HUDEP-2 (cell line): Measurements from ENCODE around the gene GRID2.
"Not testable (repeated sequence)": the region's sequence is repeated elsewhere in the genome, so short reads cannot be mapped to it uniquely, and the experiment has no call there.

Experiments used
- DNase-seq, 76 experiments: peaks; one replicate each; lab custom pipeline; 2025; ENCODE audit not compliant: unreplicated experiment in 76 of 76; lab: John Stamatoyannopoulos, UW

Gene GRID2

GRCh38 chr4:93605163-93605562 lies 1301.4 kb downstream of the GRID2 start:
- DNase-seq, result no peak

GRCh38 chr4:93617606-93618005 lies 1313.8 kb downstream of the GRID2 start:
- no peak for DNase-seq

DNA sequence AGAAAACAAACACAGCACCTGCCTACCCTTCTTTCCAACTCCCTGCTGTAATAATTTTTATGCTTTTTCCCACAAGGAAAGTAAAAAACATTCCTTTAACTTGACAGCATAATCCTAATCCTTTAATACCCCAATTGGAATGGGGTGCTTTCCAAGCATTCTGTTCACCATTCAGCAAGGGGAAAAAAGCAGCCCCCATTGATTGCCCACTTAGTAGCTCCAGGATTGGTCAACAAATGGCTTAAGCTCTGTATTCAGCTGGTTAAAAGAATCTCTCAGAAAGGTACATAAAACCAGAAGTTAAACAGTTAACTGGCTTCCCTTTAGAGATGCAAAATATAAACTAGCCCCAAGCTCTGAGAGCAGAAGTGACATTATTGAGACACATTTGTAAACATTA lies 1330.0 kb downstream of the GRID2 start:
- DNase-seq, result no peak

GRCh38 chr4:93635943-93636342 lies 1332.2 kb downstream of the GRID2 start:
- no peak for DNase-seq

GRCh38 chr4:93645120-93645519 lies 1341.4 kb downstream of the GRID2 start:
- DNase-seq, result no peak

- no peak for DNase-seq
These were observed 1342.6 kb downstream of the GRID2 start for GRCh38 chr4:93646233-93646930.

DNA sequence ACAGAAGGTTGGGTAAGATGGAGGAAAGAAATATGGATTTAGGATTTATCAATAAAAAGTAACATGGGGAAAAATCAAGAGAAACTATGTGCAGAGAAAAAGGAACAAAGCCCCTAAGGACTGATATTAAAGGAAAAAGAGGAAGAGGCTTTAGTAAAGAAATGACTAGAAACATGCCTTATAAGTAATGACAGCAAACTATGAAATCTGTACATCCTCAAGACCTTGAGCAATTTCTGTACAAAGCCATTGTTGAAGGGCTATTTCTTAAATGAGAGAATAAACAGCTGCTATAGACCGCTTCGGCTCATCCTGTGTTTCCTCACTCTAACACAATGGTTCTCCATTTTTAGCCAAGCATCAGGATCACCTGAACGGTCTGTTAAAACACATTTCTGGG lies 1344.5 kb downstream of the GRID2 start:
- DNase-seq, result no peak

DNA sequence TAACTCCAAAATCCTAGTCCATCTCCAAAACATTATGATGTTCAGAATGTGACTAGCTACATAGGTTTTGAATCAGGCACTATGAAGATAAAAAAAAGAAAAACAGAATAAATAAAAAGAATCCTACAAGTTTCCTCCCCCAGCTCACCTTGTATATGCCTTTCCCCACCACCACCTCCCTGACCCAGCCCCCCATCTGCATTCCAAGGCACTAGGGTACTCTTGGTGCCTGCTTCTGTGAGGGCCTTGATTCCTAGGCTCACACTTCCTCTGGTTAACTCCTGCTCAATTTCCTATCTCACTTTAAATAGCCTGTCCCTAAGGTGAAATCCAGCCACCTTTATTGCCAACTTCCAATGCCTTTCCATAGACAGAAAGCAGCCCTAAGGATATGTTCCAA lies 1346.1 kb downstream of the GRID2 start:
- no peak for DNase-seq

DNA sequence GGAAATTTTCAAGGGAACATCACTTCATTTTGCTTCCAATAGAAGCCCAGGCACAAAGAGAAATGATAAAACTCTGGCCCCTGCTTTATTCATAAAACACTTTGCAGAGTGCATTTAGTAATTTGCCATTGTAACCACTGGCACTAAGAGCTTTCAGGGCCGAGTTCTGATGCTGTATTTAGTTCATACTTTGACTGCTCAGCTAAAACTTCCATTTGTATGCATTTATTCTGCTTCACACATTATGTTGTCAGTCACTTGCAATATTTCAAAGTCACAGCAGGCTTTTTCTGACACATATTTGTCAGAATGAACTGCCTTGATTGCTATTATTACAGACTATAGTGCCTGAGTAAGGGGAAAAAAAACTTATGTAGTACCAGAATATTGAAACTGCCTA lies 1350.4 kb downstream of the GRID2 start:
- DNase-seq, result no peak

- no peak for DNase-seq
These were observed 1353.8 kb downstream of the GRID2 start for GRCh38 chr4:93657527-93657926.

- no peak for DNase-seq
These were observed 1354.7 kb downstream of the GRID2 start for GRCh38 chr4:93658443-93658842.

- no peak for DNase-seq
These were observed 1355.9 kb downstream of the GRID2 start for GRCh38 chr4:93659629-93660028.

DNA sequence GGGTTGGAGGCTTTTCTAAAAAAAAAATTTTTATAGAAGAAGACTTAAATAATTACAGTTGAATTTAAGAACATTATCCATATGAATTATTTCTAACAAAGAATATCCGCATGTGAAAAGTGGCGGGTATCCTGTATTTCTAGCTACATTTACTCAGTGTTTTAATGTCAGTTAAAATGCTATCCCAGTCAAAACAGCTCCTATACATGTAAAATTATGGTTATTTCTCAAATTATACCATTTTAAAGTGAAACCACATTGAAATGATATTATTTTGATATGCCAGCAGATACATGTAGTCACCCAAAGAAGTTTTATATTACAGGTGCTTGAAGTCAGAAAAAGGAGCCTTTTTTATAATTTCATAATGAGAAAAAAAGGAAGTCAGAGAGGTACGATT lies 1356.3 kb downstream of the GRID2 start:
- no peak for DNase-seq

DNA sequence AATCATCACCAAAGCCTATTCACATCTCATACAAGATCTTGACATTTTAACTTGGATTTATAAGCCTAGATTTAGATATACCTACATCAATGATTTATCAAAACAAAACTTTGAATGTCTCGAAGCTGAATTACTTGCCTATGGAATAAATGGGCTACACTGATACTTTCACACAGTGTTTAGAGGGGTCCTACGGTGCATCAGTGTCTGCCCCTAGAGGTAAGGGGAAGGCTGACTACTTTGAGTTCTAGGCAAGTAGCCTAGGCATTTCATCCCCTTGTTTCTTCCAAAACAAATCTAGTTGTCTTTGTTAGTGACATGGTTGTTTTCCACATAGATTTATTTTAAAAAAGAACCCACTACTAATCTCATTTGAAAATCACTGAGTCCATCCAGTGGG lies 1366.7 kb downstream of the GRID2 start:
- DNase-seq, result no peak

GRCh38 chr4:93671093-93671492 lies 1367.3 kb downstream of the GRID2 start:
- no peak for DNase-seq

DNA sequence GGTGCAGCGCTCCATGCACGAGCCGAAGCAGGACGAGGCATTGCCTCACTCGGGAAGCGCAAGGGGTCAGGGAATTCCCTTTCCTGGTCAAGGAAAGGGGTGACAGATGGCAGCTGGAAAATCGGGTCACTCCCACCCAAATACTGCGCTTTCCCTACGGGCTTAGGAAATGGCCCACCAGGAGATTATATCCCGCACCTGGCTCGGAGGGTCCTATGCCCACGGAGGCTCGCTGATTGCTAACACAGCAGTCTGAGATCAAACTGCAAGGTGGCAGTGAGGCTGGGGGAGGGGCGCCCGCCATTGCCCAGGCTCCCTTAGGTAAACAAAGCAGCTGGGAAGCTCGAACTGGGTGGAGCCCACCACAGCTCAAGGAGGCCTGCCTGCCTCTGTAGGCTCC lies 1373.2 kb downstream of the GRID2 start:
- DNase-seq, result not testable (repeated sequence)

DNA sequence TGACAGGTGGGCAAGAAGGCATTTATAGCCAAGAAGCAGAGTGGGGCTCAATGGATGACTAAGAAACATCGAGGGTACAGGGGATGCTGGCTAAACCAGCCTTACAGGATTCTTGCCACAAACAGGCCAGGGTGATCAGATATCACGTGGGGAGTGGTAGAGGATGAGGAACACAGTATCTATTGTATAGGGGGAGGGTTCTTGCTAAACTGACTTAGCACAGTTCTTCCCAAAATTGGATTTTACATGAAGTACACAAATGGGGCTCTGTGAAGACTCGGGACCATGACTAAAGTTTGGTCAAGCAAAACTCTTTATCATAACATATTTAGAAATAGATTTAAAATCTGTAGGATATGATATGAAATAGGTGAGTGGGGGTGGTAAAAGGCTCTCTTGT lies 1380.8 kb downstream of the GRID2 start:
- DNase-seq, result no peak

- DNase-seq, result no peak
These were observed 1383.5 kb downstream of the GRID2 start for GRCh38 chr4:93687304-93687703.

- DNase-seq, result no peak
These were observed 1385.2 kb downstream of the GRID2 start for GRCh38 chr4:93688978-93689377.

DNA sequence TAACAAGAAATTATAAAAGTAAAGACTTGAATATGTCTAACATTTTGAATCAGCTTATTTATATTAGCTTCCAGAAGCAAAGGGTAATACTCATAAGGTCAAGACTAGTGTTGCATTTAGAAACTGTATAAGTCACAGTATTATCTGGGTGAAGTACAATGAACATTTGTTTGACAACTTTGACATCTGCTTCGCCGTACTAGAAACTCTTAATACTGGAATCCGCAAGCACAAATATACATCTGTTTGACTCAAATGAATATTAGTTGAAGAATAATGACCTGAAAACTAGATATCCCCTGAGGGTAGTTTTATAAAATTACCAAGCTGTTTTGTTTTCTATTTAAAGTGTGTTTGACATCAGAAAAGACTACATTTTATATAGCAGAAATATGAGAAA lies 1389.4 kb downstream of the GRID2 start:
- no peak for DNase-seq

DNA sequence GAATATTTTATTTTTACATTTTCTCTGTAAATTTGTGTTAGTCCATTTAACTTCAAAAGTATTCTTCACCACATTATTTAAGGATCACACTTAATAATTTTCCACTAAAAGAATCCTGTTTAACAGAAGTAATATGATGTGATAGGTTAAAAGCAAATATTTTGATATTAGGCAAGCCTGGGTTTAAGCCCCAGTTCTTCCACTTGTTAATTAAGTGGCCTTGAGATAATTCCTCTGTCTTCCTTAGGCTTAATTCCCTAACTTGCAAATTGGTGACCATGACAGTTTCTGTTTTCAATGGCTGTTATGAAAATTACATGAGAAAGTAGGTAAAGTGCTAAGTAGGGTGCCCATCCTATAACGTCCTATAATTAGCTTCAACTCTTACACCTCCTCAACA lies 1394.9 kb downstream of the GRID2 start:
- DNase-seq, result no peak

DNA sequence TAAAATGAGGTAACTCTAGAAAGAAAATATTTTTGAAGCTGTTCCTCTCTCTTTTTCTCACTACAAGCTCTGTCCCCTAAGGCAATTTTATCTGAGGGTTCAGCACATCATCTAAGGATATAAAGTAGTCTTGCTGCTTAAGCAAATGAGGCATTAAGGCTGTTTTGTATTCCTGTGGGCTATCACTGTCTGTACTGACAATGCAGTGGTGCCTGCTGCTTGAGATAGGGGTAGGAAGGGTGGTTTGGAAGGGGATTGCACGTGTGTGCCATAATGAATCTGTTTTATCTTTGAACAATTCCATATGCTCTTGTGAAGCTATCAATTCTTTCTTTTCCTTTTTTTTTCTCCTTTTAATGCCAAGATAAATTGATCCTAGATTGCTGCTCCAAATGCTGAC lies 1396.8 kb downstream of the GRID2 start:
- DNase-seq, result no peak
